ENCODE results near the gene DDX56.

The DDX56 gene

DNA sequence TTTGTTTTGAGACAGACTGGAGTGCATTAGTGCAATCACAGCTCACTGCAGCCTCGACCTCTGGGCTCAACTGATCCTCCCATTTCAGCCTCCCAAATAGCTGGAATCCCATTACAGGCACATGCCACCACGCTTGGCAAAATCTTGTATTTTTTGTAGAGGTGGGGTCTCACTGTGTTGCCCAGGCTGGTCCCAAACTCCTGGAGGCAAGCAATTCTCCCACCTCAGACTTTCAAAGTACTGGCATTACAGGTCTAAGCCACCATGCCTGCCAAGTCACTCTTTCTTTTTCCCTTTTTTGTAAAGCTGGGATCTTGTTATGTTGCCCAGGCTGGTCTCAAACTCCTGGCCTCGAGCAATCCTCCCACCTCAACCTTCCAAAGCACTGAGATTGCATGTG lies 24.3 kb downstream of the DDX56 start:
- no peak for ATAC-seq

DNA sequence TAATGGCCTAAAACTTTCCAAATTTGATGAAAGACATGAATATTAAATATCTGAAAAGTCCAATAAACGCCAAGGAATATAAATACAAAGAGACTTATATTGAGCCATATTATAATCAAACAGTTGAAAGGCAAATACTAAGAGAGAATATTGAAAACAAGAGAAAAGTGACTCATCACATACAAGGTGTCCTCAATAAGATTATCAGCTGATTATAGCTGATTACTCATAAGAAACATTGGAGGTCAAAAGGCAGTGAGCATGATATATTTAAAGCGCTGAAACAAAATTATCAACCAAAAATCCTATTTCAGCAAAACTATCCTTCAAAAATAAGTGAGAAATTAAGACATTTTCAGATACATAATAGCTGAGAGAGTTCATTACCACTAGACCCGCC lies 24.8 kb downstream of the DDX56 start:
- no peak for ATAC-seq
- no peak for TF ChIP-seq ZNF8 (CRISPR knock-in tag; IDR thresholded peaks at IDR 0.05)
- TF ChIP-seq, protein P1, sequence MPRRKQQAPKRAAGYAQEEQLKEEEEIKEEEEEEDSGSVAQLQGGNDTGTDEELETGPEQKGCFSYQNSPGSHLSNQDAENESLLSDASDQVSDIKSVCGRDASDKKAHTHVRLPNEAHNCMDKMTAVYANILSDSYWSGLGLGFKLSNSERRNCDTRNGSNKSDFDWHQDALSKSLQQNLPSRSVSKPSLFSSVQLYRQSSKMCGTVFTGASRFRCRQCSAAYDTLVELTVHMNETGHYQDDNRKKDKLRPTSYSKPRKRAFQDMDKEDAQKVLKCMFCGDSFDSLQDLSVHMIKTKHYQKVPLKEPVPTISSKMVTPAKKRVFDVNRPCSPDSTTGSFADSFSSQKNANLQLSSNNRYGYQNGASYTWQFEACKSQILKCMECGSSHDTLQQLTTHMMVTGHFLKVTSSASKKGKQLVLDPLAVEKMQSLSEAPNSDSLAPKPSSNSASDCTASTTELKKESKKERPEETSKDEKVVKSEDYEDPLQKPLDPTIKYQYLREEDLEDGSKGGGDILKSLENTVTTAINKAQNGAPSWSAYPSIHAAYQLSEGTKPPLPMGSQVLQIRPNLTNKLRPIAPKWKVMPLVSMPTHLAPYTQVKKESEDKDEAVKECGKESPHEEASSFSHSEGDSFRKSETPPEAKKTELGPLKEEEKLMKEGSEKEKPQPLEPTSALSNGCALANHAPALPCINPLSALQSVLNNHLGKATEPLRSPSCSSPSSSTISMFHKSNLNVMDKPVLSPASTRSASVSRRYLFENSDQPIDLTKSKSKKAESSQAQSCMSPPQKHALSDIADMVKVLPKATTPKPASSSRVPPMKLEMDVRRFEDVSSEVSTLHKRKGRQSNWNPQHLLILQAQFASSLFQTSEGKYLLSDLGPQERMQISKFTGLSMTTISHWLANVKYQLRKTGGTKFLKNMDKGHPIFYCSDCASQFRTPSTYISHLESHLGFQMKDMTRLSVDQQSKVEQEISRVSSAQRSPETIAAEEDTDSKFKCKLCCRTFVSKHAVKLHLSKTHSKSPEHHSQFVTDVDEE (CRISPR knock-in tag; IDR thresholded peaks at IDR 0.05) = no peak
- no peak for TF ChIP-seq BACH2 (CRISPR knock-in tag; IDR thresholded peaks at IDR 0.05; ENCODE audit: borderline replicate concordance)
- TF ChIP-seq ZNF70 (CRISPR knock-in tag; IDR thresholded peaks at IDR 0.05) = no peak
- TF ChIP-seq SNAI2 (CRISPR knock-in tag; IDR thresholded peaks at IDR 0.05) = no peak
- TF ChIP-seq ZNF565 (CRISPR knock-in tag; conservative IDR thresholded peaks at IDR 0.05; ENCODE audit: low read depth) = no peak
- TF ChIP-seq, protein P2, sequence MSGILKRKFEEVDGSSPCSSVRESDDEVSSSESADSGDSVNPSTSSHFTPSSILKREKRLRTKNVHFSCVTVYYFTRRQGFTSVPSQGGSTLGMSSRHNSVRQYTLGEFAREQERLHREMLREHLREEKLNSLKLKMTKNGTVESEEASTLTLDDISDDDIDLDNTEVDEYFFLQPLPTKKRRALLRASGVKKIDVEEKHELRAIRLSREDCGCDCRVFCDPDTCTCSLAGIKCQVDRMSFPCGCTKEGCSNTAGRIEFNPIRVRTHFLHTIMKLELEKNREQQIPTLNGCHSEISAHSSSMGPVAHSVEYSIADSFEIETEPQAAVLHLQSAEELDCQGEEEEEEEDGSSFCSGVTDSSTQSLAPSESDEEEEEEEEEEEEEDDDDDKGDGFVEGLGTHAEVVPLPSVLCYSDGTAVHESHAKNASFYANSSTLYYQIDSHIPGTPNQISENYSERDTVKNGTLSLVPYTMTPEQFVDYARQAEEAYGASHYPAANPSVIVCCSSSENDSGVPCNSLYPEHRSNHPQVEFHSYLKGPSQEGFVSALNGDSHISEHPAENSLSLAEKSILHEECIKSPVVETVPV (CRISPR knock-in tag; IDR thresholded peaks at IDR 0.05) = no peak
- no peak for TF ChIP-seq OSR1 (CRISPR knock-in tag; IDR thresholded peaks at IDR 0.05)
- TF ChIP-seq, protein P3, sequence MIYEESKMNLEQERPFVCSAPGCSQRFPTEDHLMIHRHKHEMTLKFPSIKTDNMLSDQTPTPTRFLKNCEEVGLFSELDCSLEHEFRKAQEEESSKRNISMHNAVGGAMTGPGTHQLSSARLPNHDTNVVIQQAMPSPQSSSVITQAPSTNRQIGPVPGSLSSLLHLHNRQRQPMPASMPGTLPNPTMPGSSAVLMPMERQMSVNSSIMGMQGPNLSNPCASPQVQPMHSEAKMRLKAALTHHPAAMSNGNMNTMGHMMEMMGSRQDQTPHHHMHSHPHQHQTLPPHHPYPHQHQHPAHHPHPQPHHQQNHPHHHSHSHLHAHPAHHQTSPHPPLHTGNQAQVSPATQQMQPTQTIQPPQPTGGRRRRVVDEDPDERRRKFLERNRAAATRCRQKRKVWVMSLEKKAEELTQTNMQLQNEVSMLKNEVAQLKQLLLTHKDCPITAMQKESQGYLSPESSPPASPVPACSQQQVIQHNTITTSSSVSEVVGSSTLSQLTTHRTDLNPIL (CRISPR knock-in tag; IDR thresholded peaks at IDR 0.05; ENCODE audit: low read depth) = no peak
- TF ChIP-seq PPARA (CRISPR knock-in tag; IDR thresholded peaks at IDR 0.05; ENCODE audit: borderline replicate concordance) = no peak
- no peak for TF ChIP-seq ARNTL (CRISPR knock-in tag; IDR thresholded peaks at IDR 0.05; ENCODE audit: borderline replicate concordance, low read depth)
- TF ChIP-seq, protein P4, sequence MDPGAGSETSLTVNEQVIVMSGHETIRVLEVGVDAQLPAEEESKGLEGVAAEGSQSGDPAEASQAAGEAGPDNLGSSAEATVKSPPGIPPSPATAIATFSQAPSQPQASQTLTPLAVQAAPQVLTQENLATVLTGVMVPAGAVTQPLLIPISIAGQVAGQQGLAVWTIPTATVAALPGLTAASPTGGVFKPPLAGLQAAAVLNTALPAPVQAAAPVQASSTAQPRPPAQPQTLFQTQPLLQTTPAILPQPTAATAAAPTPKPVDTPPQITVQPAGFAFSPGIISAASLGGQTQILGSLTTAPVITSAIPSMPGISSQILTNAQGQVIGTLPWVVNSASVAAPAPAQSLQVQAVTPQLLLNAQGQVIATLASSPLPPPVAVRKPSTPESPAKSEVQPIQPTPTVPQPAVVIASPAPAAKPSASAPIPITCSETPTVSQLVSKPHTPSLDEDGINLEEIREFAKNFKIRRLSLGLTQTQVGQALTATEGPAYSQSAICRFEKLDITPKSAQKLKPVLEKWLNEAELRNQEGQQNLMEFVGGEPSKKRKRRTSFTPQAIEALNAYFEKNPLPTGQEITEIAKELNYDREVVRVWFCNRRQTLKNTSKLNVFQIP (CRISPR knock-in tag; IDR thresholded peaks at IDR 0.05; ENCODE audit: borderline replicate concordance, low read depth) = no peak
- no peak for TF ChIP-seq TOX (CRISPR knock-in tag; IDR thresholded peaks at IDR 0.05; ENCODE audit: borderline replicate concordance)
- no peak for TF ChIP-seq ZC3H10 (CRISPR knock-in tag; IDR thresholded peaks at IDR 0.05)
- TF ChIP-seq ZFP3 (CRISPR knock-in tag; IDR thresholded peaks at IDR 0.05) = no peak
- no peak for TF ChIP-seq ZFP30 (CRISPR knock-in tag; IDR thresholded peaks at IDR 0.05)
- no peak for TF ChIP-seq CSDC2 (CRISPR knock-in tag; IDR thresholded peaks at IDR 0.05)

More for the DNA sequence above, 24.3 kb downstream of the DDX56 start:
- TF ChIP-seq ZNF70 (CRISPR knock-in tag; IDR thresholded peaks at IDR 0.05) (no peak), ZFP30 (CRISPR knock-in tag; IDR thresholded peaks at IDR 0.05) (no peak), ZNF565 (CRISPR knock-in tag; conservative IDR thresholded peaks at IDR 0.05; ENCODE audit: low read depth) (no peak), PPARA (CRISPR knock-in tag; IDR thresholded peaks at IDR 0.05; ENCODE audit: borderline replicate concordance) (no peak), ZC3H10 (CRISPR knock-in tag; IDR thresholded peaks at IDR 0.05) (no peak), SNAI2 (CRISPR knock-in tag; IDR thresholded peaks at IDR 0.05) (no peak), ARNTL (CRISPR knock-in tag; IDR thresholded peaks at IDR 0.05; ENCODE audit: borderline replicate concordance, low read depth) (no peak), BACH2 (CRISPR knock-in tag; IDR thresholded peaks at IDR 0.05; ENCODE audit: borderline replicate concordance) (no peak), OSR1 (CRISPR knock-in tag; IDR thresholded peaks at IDR 0.05) (no peak), ISL1 (CRISPR knock-in tag; IDR thresholded peaks at IDR 0.05) (no peak), ZNF8 (CRISPR knock-in tag; IDR thresholded peaks at IDR 0.05) (no peak), GLIS3 (CRISPR knock-in tag; IDR thresholded peaks at IDR 0.05) (no peak), RARB (CRISPR knock-in tag; IDR thresholded peaks at IDR 0.05) (no peak), TCF4 (CRISPR knock-in tag; IDR thresholded peaks at IDR 0.05; ENCODE audit: borderline replicate concordance) (no peak), ZFP3 (CRISPR knock-in tag; IDR thresholded peaks at IDR 0.05) (no peak)
- TF ChIP-seq, protein P4 (CRISPR knock-in tag; IDR thresholded peaks at IDR 0.05; ENCODE audit: borderline replicate concordance, low read depth) = no peak
- TF ChIP-seq, protein P5, sequence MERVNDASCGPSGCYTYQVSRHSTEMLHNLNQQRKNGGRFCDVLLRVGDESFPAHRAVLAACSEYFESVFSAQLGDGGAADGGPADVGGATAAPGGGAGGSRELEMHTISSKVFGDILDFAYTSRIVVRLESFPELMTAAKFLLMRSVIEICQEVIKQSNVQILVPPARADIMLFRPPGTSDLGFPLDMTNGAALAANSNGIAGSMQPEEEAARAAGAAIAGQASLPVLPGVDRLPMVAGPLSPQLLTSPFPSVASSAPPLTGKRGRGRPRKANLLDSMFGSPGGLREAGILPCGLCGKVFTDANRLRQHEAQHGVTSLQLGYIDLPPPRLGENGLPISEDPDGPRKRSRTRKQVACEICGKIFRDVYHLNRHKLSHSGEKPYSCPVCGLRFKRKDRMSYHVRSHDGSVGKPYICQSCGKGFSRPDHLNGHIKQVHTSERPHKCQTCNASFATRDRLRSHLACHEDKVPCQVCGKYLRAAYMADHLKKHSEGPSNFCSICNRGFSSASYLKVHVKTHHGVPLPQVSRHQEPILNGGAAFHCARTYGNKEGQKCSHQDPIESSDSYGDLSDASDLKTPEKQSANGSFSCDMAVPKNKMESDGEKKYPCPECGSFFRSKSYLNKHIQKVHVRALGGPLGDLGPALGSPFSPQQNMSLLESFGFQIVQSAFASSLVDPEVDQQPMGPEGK (CRISPR knock-in tag; IDR thresholded peaks at IDR 0.05; ENCODE audit: borderline replicate concordance) = no peak

All from SK-N-SH treated with all-trans-retinoic acid at 6 μM for 48 hours (cell line).